Measurements from ENCODE around the gene EREG. TPM values are rescaled to one million over a fixed set of nuclear protein-coding genes. Genes with fewer than 3 reads are reported as not detected.

The EREG gene
- total RNA-seq, 1 experiment from 2014 or later = not detected

DNA sequence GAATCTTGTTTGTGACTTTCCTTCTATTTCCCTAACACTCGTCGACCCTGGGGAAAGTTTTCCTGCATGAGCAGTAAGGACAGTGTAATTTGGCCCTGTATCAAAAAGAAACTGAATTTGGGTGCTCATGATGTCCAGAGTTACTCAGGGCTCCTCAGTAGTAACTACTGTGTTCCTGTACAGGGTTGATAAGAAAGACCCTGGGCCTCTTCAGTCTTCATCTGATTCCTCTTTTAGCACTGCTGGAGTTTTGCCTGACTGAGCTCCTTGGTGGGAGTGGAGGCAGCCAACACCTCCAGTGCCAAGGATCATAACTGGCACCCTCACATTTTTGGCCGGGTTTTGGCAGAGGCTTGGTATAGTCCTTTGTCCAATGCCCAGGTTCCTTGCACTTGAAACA lies 72.9 kb downstream of the EREG start:
- no peak for DNase-seq
- no peaks in the 10 kb centered on the region for H3K27me3 ChIP-seq (ENCODE audit: control insufficient read depth, insufficient read depth, low read length)
- no peaks in the 10 kb centered on the region for H3K36me3 ChIP-seq (replicated peaks; ENCODE audit: control insufficient read depth, insufficient read depth, low read length)
- H3K4me3 ChIP-seq (ENCODE audit: insufficient read depth, low read depth, low read length) = no peak overlapping the region

Other genes with a start within 250 kb of the EREG start
- gene MTHFD2L, start 207.0 kb upstream of the EREG start, total RNA-seq (2014; rRNA removed; shearing (Covaris generic)) = 6.6 and 7.9 TPM in 2 replicates
- not detected in 2 replicates for gene EPGN, start 56.7 kb upstream of the EREG start, total RNA-seq (2014; rRNA removed; shearing (Covaris generic))
- not detected in 2 replicates for gene AREG, start 80.0 kb downstream of the EREG start, total RNA-seq (2014; rRNA removed; shearing (Covaris generic))